ENCODE data around the gene USP1.

GRCh38 chr1:62444701-62445100, 7.9 kb downstream of the USP1 start:
- no peak for TF ChIP-seq CTCF (IDR thresholded peaks at IDR 0.05 in 2 of 3, conservative IDR thresholded peaks at IDR 0.05 in 1 of 3; ENCODE audit: control insufficient read depth in 2 of 3, extremely low read depth in 1 of 3, insufficient read depth in 1 of 3, low read depth in 3 of 3, low read length in 3 of 3)
- TF ChIP-seq SMARCA5 (IDR thresholded peaks at IDR 0.05) = no peak
- no peak for TF ChIP-seq RCOR1 (conservative IDR thresholded peaks at IDR 0.05; ENCODE audit: low read depth, low read length)
- TF ChIP-seq JUND (IDR thresholded peaks at IDR 0.05; ENCODE audit: low read depth, low read length) = no peak
- TF ChIP-seq ZNF592 (IDR thresholded peaks at IDR 0.05) = no peak
